Right lobe of liver (tissue), 4 donors: ENCODE measurements around the gene ADAMTS6.

Experiments used
- CTCF ChIP-seq, 4 donors: fragments of 200-600 bp in 3 of 4; fragments of 450-650 bp in 1 of 4; IDR thresholded peaks; one replicate each; pipeline versions ENCODE4 v1.5.1 to v1.8.0; 2016 to 2022; ENCODE audit warnings: antibody characterized with exemption in 4 of 4, mild to moderate bottlenecking in 2 of 4
- POLR2A ChIP-seq: fragments of 450-650 bp; IDR thresholded peaks from one replicate; pipeline ENCODE4 v1.6.1; 2017; ENCODE audit warnings: antibody characterized with exemption, mild to moderate bottlenecking
- donor health status: DM: no; HTN: no; CAD: no.
- donor health status: DM: no; HTN: no; CAD: no.
- donor health status: DM: no; HTN: yes; CAD: no.

- TF ChIP-seq POLR2A (no peak), CTCF (IDR thresholded peaks at IDR 0.05) (no peak)
Measured at GRCh38 chr5:65290677-65291076, 191.0 kb downstream of the ADAMTS6 start.
